ENCODE results near the gene NCSTN. TPM values are rescaled to one million over a fixed set of nuclear protein-coding genes. Genes with fewer than 3 reads are reported as not detected.

Gene NCSTN
- polyA plus RNA-seq, 4 donors = 50.1 to 138 (median 59.6) TPM

GRCh38 chr1:160315359-160315758 lies 27.8 kb upstream of the NCSTN start:
- Histone ChIP-seq H3K27me3 (ENCODE audit: control insufficient read depth in 3 of 3, insufficient read depth in 3 of 3, low read length in 3 of 3) (no peaks in the 10 kb centered on the region), H3K4me1 (ENCODE audit: control insufficient read depth in 3 of 3, insufficient read depth in 2 of 3, low read depth in 1 of 3, low read length in 2 of 3) (no peaks in the 10 kb centered on the region), H3K4me3 (ENCODE audit: low read depth in 1 of 3, low read length in 3 of 3) (no peak overlapping the region), H3K36me3 (ENCODE audit: control insufficient read depth in 3 of 3, insufficient read depth in 2 of 3, low read depth in 1 of 3, low read length in 3 of 3) (peaks cover 21 to 39% (median 27%) of the 10 kb centered on the region in 3 donors), H3K9me3 (ENCODE audit: control insufficient read depth in 2 of 2, insufficient read depth in 1 of 2, low read depth in 1 of 2, low read length in 1 of 2) (peaks cover 0 to 12% of the 10 kb centered on the region in 2 donors), H3K27ac (ENCODE audit: low read depth in 1 of 3, low read length in 2 of 3) (no peak overlapping the region)
- WGBS, 3 donors = 83 to 90% (median 86%) methylated on average over 2 of the region's 2 CpGs
- DNase-seq (no peak), FAIRE-seq (no peak)

DNA sequence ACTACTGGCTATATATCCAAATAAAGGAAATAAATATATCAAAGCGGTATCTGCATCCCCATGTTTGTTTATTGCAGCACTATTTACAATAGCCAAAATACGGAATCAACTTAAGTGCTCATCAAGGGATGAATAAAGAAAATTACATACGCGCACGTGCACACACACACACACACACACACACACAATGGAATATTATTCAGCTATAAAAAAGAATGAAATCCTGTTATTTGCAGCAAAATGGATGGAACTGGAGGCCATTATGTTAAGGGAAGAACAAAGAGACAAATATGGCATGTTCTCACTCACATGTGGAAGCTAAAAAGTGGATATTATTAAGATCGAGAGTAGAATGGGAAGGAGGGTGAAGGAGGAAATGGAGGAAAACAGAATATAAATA lies 20.4 kb upstream of the NCSTN start:
- no peak overlapping the region for H3K27ac ChIP-seq (ENCODE audit: low read depth in 1 of 3, low read length in 2 of 3)
- no peaks in the 10 kb centered on the region for H3K4me1 ChIP-seq (ENCODE audit: control insufficient read depth in 3 of 3, insufficient read depth in 2 of 3, low read depth in 1 of 3, low read length in 2 of 3)
- no peak overlapping the region for H3K4me3 ChIP-seq (ENCODE audit: low read depth in 1 of 3, low read length in 3 of 3)
- peaks cover 9 to 33% (median 16%) of the 10 kb centered on the region in 3 donors for H3K36me3 ChIP-seq (ENCODE audit: control insufficient read depth in 3 of 3, insufficient read depth in 2 of 3, low read depth in 1 of 3, low read length in 3 of 3)
- no peaks in the 10 kb centered on the region for H3K9me3 ChIP-seq (ENCODE audit: control insufficient read depth in 2 of 2, insufficient read depth in 1 of 2, low read depth in 1 of 2, low read length in 1 of 2)
- FAIRE-seq = no peak
- DNase-seq = no peak
- no peaks in the 10 kb centered on the region for H3K27me3 ChIP-seq (ENCODE audit: control insufficient read depth in 3 of 3, insufficient read depth in 3 of 3, low read length in 3 of 3)
- WGBS, 3 donors = 95 to 98% (median 95%) methylated on average over 6 of the region's 6 CpGs

DNA sequence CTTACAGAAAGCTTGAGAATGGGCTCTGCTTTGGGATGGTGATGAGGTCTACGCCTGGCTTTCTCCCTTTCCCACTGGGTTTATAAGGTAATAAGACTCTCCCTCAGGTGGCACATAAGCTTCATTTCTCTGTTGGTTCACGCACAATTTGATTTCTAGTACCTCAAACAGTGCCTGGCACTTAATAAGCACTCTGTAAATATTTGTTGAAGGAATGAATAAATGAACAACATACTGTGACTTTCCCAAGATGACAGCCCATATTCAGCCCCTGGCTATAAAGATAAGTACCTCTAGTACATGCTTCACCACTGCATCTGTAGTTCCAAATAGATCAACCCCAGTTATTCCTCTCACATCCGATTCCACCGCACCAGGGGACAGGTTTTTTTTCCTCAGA lies 17.9 kb upstream of the NCSTN start:
- Histone ChIP-seq H3K27me3 (ENCODE audit: control insufficient read depth in 3 of 3, insufficient read depth in 3 of 3, low read length in 3 of 3) (no peaks in the 10 kb centered on the region), H3K9me3 (ENCODE audit: control insufficient read depth in 2 of 2, insufficient read depth in 1 of 2, low read depth in 1 of 2, low read length in 1 of 2) (no peaks in the 10 kb centered on the region), H3K36me3 (ENCODE audit: control insufficient read depth in 3 of 3, insufficient read depth in 2 of 3, low read depth in 1 of 3, low read length in 3 of 3) (peaks cover 12 to 43% (median 25%) of the 10 kb centered on the region in 3 donors), H3K4me3 (ENCODE audit: low read depth in 1 of 3, low read length in 3 of 3) (no peak overlapping the region), H3K27ac (ENCODE audit: low read depth in 1 of 3, low read length in 2 of 3) (no peak overlapping the region), H3K4me1 (ENCODE audit: control insufficient read depth in 3 of 3, insufficient read depth in 2 of 3, low read depth in 1 of 3, low read length in 2 of 3) (no peaks in the 10 kb centered on the region)
- 95 to 98% (median 95%) methylated on average over 4 of the region's 4 CpGs for WGBS, 3 donors
- FAIRE-seq (no peak), DNase-seq (no peak)

GRCh38 chr1:160326418-160326817 lies 16.8 kb upstream of the NCSTN start:
- no peak overlapping the region for H3K27ac ChIP-seq (ENCODE audit: low read depth in 1 of 3, low read length in 2 of 3)
- H3K4me3 ChIP-seq (ENCODE audit: low read depth in 1 of 3, low read length in 3 of 3) = no peak overlapping the region
- FAIRE-seq = no peak
- WGBS, 3 donors = 95 to 99% (median 96%) methylated on average over 5 of the region's 5 CpGs
- no peaks in the 10 kb centered on the region for H3K4me1 ChIP-seq (ENCODE audit: control insufficient read depth in 3 of 3, insufficient read depth in 2 of 3, low read depth in 1 of 3, low read length in 2 of 3)
- H3K9me3 ChIP-seq (ENCODE audit: control insufficient read depth in 2 of 2, insufficient read depth in 1 of 2, low read depth in 1 of 2, low read length in 1 of 2) = no peaks in the 10 kb centered on the region
- no peak for DNase-seq
- peaks cover 17 to 45% (median 30%) of the 10 kb centered on the region in 3 donors for H3K36me3 ChIP-seq (ENCODE audit: control insufficient read depth in 3 of 3, insufficient read depth in 2 of 3, low read depth in 1 of 3, low read length in 3 of 3)
- no peaks in the 10 kb centered on the region for H3K27me3 ChIP-seq (ENCODE audit: control insufficient read depth in 3 of 3, insufficient read depth in 3 of 3, low read length in 3 of 3)

DNA sequence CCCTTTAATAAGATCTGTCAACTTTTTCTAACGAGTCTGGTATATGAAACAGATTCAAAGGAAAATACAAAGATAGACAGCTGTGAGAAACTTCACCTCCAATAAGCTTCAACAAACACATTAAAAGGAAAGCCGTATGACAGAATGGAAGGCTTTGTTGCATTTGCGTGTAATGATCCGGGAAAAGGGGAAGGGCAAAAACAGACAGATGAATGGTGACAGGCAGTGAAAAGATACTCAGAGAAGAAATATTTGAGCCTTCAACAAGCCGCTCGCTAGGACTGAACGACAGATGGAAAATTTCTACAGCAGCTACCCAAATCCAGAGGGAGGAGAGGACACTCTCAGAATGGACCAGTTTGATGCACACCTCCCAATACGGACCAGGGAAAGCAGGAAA lies 15.0 kb upstream of the NCSTN start:
- peaks cover 17 to 54% (median 33%) of the 10 kb centered on the region in 3 donors for H3K36me3 ChIP-seq (ENCODE audit: control insufficient read depth in 3 of 3, insufficient read depth in 2 of 3, low read depth in 1 of 3, low read length in 3 of 3)
- no peak overlapping the region for H3K27ac ChIP-seq (ENCODE audit: low read depth in 1 of 3, low read length in 2 of 3)
- H3K9me3 ChIP-seq (ENCODE audit: control insufficient read depth in 2 of 2, insufficient read depth in 1 of 2, low read depth in 1 of 2, low read length in 1 of 2) = no peaks in the 10 kb centered on the region
- no peaks in the 10 kb centered on the region for H3K4me1 ChIP-seq (ENCODE audit: control insufficient read depth in 3 of 3, insufficient read depth in 2 of 3, low read depth in 1 of 3, low read length in 2 of 3)
- no peaks in the 10 kb centered on the region for H3K27me3 ChIP-seq (ENCODE audit: control insufficient read depth in 3 of 3, insufficient read depth in 3 of 3, low read length in 3 of 3)
- DNase-seq (no peak), FAIRE-seq (no peak)
- H3K4me3 ChIP-seq (ENCODE audit: low read depth in 1 of 3, low read length in 3 of 3) = no peak overlapping the region
- WGBS, 3 donors = 79 to 91% (median 89%) methylated on average over 8 of the region's 8 CpGs

DNA sequence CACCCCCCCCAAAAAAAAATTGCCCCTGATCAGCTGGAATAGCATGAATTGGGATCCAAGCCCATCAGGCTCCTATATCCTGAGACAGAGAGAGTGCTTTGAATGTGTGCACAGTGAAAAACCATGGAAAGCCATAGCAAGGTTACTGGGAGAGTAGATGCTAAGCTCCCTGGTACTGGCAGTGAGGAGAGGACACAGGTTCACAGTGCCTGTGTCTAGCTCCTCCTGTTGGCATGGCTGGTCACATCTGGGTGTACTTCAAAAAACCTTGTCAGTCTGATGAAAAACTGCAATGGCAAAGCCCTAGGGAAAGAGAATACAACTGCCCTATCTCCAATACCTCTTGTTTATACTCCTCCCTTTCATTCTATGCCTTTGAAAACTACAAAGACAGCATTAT lies 13.1 kb upstream of the NCSTN start:
- Histone ChIP-seq H3K9me3 (ENCODE audit: control insufficient read depth in 2 of 2, insufficient read depth in 1 of 2, low read depth in 1 of 2, low read length in 1 of 2) (no peaks in the 10 kb centered on the region), H3K27ac (ENCODE audit: low read depth in 1 of 3, low read length in 2 of 3) (no peak overlapping the region), H3K36me3 (ENCODE audit: control insufficient read depth in 3 of 3, insufficient read depth in 2 of 3, low read depth in 1 of 3, low read length in 3 of 3) (peaks cover 12 to 44% (median 37%) of the 10 kb centered on the region in 3 donors), H3K27me3 (ENCODE audit: control insufficient read depth in 3 of 3, insufficient read depth in 3 of 3, low read length in 3 of 3) (no peaks in the 10 kb centered on the region), H3K4me3 (ENCODE audit: low read depth in 1 of 3, low read length in 3 of 3) (no peak overlapping the region), H3K4me1 (ENCODE audit: control insufficient read depth in 3 of 3, insufficient read depth in 2 of 3, low read depth in 1 of 3, low read length in 2 of 3) (no peaks in the 10 kb centered on the region)
- DNase-seq (no peak), FAIRE-seq (no peak)

- H3K36me3 ChIP-seq (ENCODE audit: control insufficient read depth in 3 of 3, insufficient read depth in 2 of 3, low read depth in 1 of 3, low read length in 3 of 3) = peaks cover 9 to 43% (median 34%) of the 10 kb centered on the region in 3 donors
- DNase-seq = no peak
- H3K4me1 ChIP-seq (ENCODE audit: control insufficient read depth in 3 of 3, insufficient read depth in 2 of 3, low read depth in 1 of 3, low read length in 2 of 3) = no peaks in the 10 kb centered on the region
- FAIRE-seq = no peak
- no peaks in the 10 kb centered on the region for H3K27me3 ChIP-seq (ENCODE audit: control insufficient read depth in 3 of 3, insufficient read depth in 3 of 3, low read length in 3 of 3)
- no peak overlapping the region for H3K4me3 ChIP-seq (ENCODE audit: low read depth in 1 of 3, low read length in 3 of 3)
- H3K27ac ChIP-seq (ENCODE audit: low read depth in 1 of 3, low read length in 2 of 3) = no peak overlapping the region
- H3K9me3 ChIP-seq (ENCODE audit: control insufficient read depth in 2 of 2, insufficient read depth in 1 of 2, low read depth in 1 of 2, low read length in 1 of 2) = no peaks in the 10 kb centered on the region
Observed at GRCh38 chr1:160332516-160332915, 10.7 kb upstream of the NCSTN start.

DNA sequence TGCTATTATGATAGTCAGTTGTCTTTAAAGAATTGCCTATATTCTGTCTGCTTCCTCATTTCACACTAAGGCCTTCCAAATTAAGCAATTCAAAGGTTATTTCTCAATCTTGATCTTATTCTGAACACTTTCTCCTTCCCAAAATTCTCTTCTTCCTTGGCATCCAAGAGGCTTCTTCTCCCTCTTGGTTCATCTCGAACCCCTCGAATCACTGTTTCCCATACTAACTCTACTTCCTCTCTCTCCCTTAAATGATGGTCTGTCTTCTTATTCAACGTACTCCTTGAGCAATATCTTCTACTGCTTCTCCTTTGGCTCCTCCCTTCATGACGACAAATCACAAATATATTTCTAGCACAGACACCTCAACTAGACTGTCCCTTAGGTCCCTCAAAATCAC lies 4.6 kb upstream of the NCSTN start:
- Histone ChIP-seq H3K27ac (ENCODE audit: low read depth in 1 of 3, low read length in 2 of 3) (no peak overlapping the region), H3K36me3 (ENCODE audit: control insufficient read depth in 3 of 3, insufficient read depth in 2 of 3, low read depth in 1 of 3, low read length in 3 of 3) (peaks cover 2 to 18% (median 13%) of the 10 kb centered on the region in 3 donors), H3K27me3 (ENCODE audit: control insufficient read depth in 3 of 3, insufficient read depth in 3 of 3, low read length in 3 of 3) (no peaks in the 10 kb centered on the region), H3K4me3 (ENCODE audit: low read depth in 1 of 3, low read length in 3 of 3) (no peak overlapping the region), H3K9me3 (ENCODE audit: control insufficient read depth in 2 of 2, insufficient read depth in 1 of 2, low read depth in 1 of 2, low read length in 1 of 2) (no peaks in the 10 kb centered on the region), H3K4me1 (ENCODE audit: control insufficient read depth in 3 of 3, insufficient read depth in 2 of 3, low read depth in 1 of 3, low read length in 2 of 3) (peaks cover 0 to 6% (median 0%) of the 10 kb centered on the region in 3 donors)
- no peak for FAIRE-seq
- 85 to 93% (median 91%) methylated on average over 4 of the region's 4 CpGs for WGBS, 3 donors
- DNase-seq = no peak

DNA sequence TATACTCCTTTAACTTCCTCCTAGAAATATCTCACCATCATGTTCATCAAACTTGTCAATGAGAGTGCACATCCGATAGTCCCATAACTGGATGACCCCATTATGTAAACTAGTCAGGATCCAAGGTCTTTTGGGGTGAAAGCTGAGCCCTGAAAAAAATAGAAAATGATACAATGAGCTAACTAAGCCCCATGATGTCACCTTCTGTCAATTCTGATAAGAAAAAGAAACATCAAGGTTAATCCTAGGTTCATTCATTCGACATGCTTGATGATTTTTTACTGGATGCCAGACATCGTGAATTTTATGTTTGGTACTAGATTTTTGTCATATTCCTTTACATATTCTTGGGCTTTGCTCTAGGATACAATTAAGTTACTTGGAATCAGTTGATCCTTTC lies 3.0 kb upstream of the NCSTN start:
- Histone ChIP-seq H3K4me1 (ENCODE audit: control insufficient read depth in 3 of 3, insufficient read depth in 2 of 3, low read depth in 1 of 3, low read length in 2 of 3) (peaks cover 0 to 11% (median 4%) of the 10 kb centered on the region in 3 donors), H3K36me3 (ENCODE audit: control insufficient read depth in 3 of 3, insufficient read depth in 2 of 3, low read depth in 1 of 3, low read length in 3 of 3) (peaks cover 2 to 15% (median 12%) of the 10 kb centered on the region in 3 donors), H3K27me3 (ENCODE audit: control insufficient read depth in 3 of 3, insufficient read depth in 3 of 3, low read length in 3 of 3) (no peaks in the 10 kb centered on the region), H3K4me3 (ENCODE audit: low read depth in 1 of 3, low read length in 3 of 3) (no peak overlapping the region), H3K27ac (ENCODE audit: low read depth in 1 of 3, low read length in 2 of 3) (no peak overlapping the region), H3K9me3 (ENCODE audit: control insufficient read depth in 2 of 2, insufficient read depth in 1 of 2, low read depth in 1 of 2, low read length in 1 of 2) (no peaks in the 10 kb centered on the region)
- WGBS, 3 donors = 70 to 84% (median 79%) methylated on average over 3 of the region's 3 CpGs
- no peak for FAIRE-seq
- DNase-seq = no peak
